ENCODE data around the gene TNC.
A peak's percentile ranks its signal among the peaks of the same experiment; 100 is the strongest.

TNC gene

GRCh38 chr9:115057559-115057958 lies 60.4 kb downstream of the TNC start:
- Histone ChIP-seq H3K27ac (no peak overlapping the region), H3K36me3 (no peaks in the 10 kb centered on the region), H3K4me1 (peaks cover 0 to 16% (median 0%) of the 10 kb centered on the region in 10 experiments; a peak in 1 of 20 replicates), H3K9me3 (replicated peaks in 1 of 11) (no peaks in the 10 kb centered on the region), H3K4me2 (no peak overlapping the region), H3K9ac (no peak overlapping the region), H3K4me3 (no peak overlapping the region), H3K27me3 (peaks cover 0 to 24% (median 0%) of the 10 kb centered on the region in 11 experiments; a peak in 3 of 22 replicates), H4K20me1 (no peaks in the 10 kb centered on the region)
- no peak for TF ChIP-seq Cebpa-rat (IDR thresholded peaks at IDR 0.05)

GRCh38 chr9:115050002-115050490 lies 67.9 kb downstream of the TNC start:
- Histone ChIP-seq H3K4me1 (peaks cover 0 to 10% (median 0%) of the 10 kb centered on the region in 10 experiments; a peak in 5 of 20 replicates), H3K4me2 (peak overlapping the region in 3 of 11 experiments; percentile 16 to 54 (median 27); a peak in 5 of 22 replicates), H3K36me3 (no peaks in the 10 kb centered on the region)

DNA sequence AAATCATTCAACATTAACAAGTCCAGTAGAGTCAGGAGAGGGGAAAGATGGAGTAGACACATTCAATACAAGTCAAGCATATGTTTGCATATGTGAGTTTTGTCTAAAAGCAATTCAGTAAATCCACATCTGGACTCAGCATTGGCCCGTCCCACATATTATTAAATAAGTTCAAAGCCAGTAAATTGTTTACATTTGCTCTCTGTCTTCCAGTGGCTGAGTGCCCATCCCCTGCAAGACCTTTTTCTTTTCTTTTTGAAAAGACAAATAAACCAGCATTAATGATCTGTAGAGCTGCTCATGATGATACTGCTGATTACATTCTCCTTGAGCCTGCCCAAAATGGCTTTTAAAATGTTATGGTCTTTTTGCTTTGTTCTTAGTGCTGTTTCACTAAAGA lies 71.1 kb downstream of the TNC start:
- no peak overlapping the region for H3K4me2 ChIP-seq
- peaks cover 0 to 84% (median 50%) of the 10 kb centered on the region in 11 experiments; a peak in 15 of 22 replicates for H3K27me3 ChIP-seq
- H4K20me1 ChIP-seq = peaks cover 0 to 22% (median 0%) of the 10 kb centered on the region in 11 experiments; a peak in 10 of 22 replicates
- H3K9me3 ChIP-seq (replicated peaks in 1 of 11) = peaks cover 0 to 6% (median 0%) of the 10 kb centered on the region in 11 experiments; a peak in 1 of 22 replicates
- H3K27ac ChIP-seq = no peak overlapping the region
- peaks cover 16 to 37% (median 20%) of the 10 kb centered on the region in 10 experiments for H3K4me1 ChIP-seq
- no peaks in the 10 kb centered on the region for H3K36me3 ChIP-seq
- no peak overlapping the region for H3K9ac ChIP-seq
- no peak overlapping the region for H3K4me3 ChIP-seq
- TF ChIP-seq Cebpa-rat (IDR thresholded peaks at IDR 0.05) = no peak

More at GRCh38 chr9:115050002-115050490, 67.9 kb downstream of the TNC start:
- TF ChIP-seq Cebpa-rat (IDR thresholded peaks at IDR 0.05) = no peak
- peaks cover 0 to 6% (median 0%) of the 10 kb centered on the region in 11 experiments; a peak in 1 of 22 replicates for H3K9me3 ChIP-seq (replicated peaks in 1 of 11)
- H3K27ac ChIP-seq = no peak overlapping the region
- no peak overlapping the region for H3K9ac ChIP-seq
- peaks cover 0 to 77% (median 30%) of the 10 kb centered on the region in 11 experiments; a peak in 15 of 22 replicates for H3K27me3 ChIP-seq
- no peak overlapping the region for H3K4me3 ChIP-seq
- H4K20me1 ChIP-seq = no peaks in the 10 kb centered on the region; a peak in 1 of 22 replicates

GRCh38 chr9:115046199-115046598 lies 71.8 kb downstream of the TNC start:
- Histone ChIP-seq H3K4me2 (no peak overlapping the region), H4K20me1 (peaks cover 0 to 22% (median 0%) of the 10 kb centered on the region in 11 experiments; a peak in 10 of 22 replicates), H3K9ac (no peak overlapping the region), H3K27me3 (peaks cover 0 to 88% (median 55%) of the 10 kb centered on the region in 11 experiments; a peak in 15 of 22 replicates), H3K36me3 (no peaks in the 10 kb centered on the region), H3K9me3 (replicated peaks in 1 of 11) (peaks cover 0 to 6% (median 0%) of the 10 kb centered on the region in 11 experiments; a peak in 1 of 22 replicates), H3K4me3 (no peak overlapping the region), H3K4me1 (peaks cover 16 to 43% (median 21%) of the 10 kb centered on the region in 10 experiments), H3K27ac (no peak overlapping the region)
- TF ChIP-seq Cebpa-rat (IDR thresholded peaks at IDR 0.05) = no peak

- Histone ChIP-seq H3K36me3 (no peaks in the 10 kb centered on the region), H3K9me3 (replicated peaks in 1 of 11) (peaks cover 0 to 6% (median 0%) of the 10 kb centered on the region in 11 experiments; a peak in 1 of 22 replicates), H3K4me3 (no peak overlapping the region), H3K4me2 (peak overlapping the region; percentile 26 to 91 (median 54); a peak in 21 of 22 replicates), H3K4me1 (peaks cover 16 to 59% (median 21%) of the 10 kb centered on the region in 10 experiments), H3K27me3 (peaks cover 0 to 92% (median 68%) of the 10 kb centered on the region in 11 experiments; a peak in 16 of 22 replicates), H3K9ac (no peak overlapping the region), H3K27ac (peak overlapping the region in 1 of 11 experiments; percentile 1; a peak in 1 of 22 replicates), H4K20me1 (peaks cover 0 to 22% (median 0%) of the 10 kb centered on the region in 11 experiments; a peak in 10 of 22 replicates)
- no peak for TF ChIP-seq Cebpa-rat (IDR thresholded peaks at IDR 0.05)
These were observed 74.3 kb downstream of the TNC start for GRCh38 chr9:115043632-115044031.

DNA sequence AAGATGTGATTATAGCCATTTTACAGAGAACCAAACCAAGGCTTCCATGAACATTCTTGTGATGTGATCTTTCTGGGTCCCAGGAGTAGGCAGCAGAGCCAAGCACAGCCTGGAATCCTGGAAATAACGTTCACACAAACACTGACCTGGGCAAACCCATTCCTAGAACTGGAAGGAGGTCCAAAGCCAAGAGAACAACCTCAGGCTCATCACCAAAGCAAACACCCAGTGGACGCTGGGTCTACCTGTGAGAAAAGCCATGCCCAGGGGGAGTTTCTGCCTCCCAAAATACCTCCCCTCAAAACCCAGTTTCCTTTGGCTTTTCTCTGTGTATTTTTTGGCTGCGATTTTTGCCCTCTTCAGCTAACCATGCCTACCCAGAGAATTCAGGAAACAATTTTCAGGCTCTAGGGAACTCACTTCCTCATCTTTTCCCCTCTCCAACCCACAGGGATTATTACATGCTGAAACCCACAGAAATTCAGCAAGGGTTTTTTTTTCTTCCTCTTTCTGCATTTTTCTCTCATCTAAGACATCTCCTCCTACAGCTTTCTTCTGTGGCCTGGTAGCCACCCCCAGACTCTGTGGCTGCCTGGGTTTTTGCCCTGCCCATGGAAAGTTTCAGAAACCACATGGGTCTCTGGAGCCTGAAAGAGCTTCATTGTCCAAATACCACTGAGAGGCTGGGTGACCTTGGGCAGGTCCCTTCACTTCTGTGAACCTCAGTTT lies 75.0 kb downstream of the TNC start:
- peaks cover 16 to 60% (median 21%) of the 10 kb centered on the region in 10 experiments for H3K4me1 ChIP-seq
- peaks cover 0 to 22% (median 0%) of the 10 kb centered on the region in 11 experiments; a peak in 10 of 22 replicates for H4K20me1 ChIP-seq
- peak overlapping the region; percentile 53 to 94 (median 70) for H3K4me2 ChIP-seq
- no peaks in the 10 kb centered on the region for H3K36me3 ChIP-seq
- H3K27me3 ChIP-seq = peaks cover 0 to 92% (median 70%) of the 10 kb centered on the region in 11 experiments; a peak in 16 of 22 replicates
- H3K4me3 ChIP-seq = no peak overlapping the region
- H3K9me3 ChIP-seq (replicated peaks in 1 of 11) = peaks cover 0 to 2% (median 0%) of the 10 kb centered on the region in 11 experiments; a peak in 1 of 22 replicates
- TF ChIP-seq Cebpa-rat (IDR thresholded peaks at IDR 0.05) = no peak
- H3K9ac ChIP-seq = no peak overlapping the region
- H3K27ac ChIP-seq = peak overlapping the region in 1 of 11 experiments; percentile 9; a peak in 1 of 22 replicates

GRCh38 chr9:115039516-115040120 lies 78.3 kb downstream of the TNC start:
- no peak overlapping the region for H3K4me3 ChIP-seq
- peaks cover 0 to 79% (median 42%) of the 10 kb centered on the region in 11 experiments; a peak in 14 of 22 replicates for H3K27me3 ChIP-seq
- H3K4me1 ChIP-seq = peaks cover 16 to 84% (median 23%) of the 10 kb centered on the region in 10 experiments
- H3K36me3 ChIP-seq = no peaks in the 10 kb centered on the region
- peak overlapping the region in 3 of 11 experiments; percentile 10 to 94 (median 48); a peak in 4 of 22 replicates for H3K4me2 ChIP-seq
- H3K9me3 ChIP-seq (replicated peaks in 1 of 11) = no peaks in the 10 kb centered on the region
- peaks cover 0 to 19% (median 0%) of the 10 kb centered on the region in 11 experiments; a peak in 10 of 22 replicates for H4K20me1 ChIP-seq
- no peak overlapping the region for H3K9ac ChIP-seq
- no peak overlapping the region for H3K27ac ChIP-seq
- no peak for TF ChIP-seq Cebpa-rat (IDR thresholded peaks at IDR 0.05)

DNA sequence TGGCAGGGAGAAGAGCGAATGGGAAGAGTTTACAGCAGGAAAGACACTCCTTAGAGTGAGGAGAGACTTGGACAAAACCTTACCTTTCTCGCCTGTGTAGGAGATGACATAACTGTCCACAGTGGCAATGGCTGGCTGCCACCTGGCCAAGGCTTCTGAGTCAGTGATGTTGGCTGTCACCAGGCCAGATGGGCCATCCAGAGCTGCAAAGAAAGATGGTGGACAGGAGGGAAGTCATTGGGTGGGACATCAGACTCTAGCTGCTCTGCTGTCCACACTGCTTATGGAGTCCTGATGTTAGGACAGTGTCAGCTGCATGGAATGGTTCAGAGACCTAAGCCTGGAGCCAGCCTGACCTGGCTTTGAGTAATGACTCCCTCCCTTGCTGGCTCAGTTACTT lies 79.8 kb downstream of the TNC start:
- H3K36me3 ChIP-seq = no peaks in the 10 kb centered on the region
- TF ChIP-seq Cebpa-rat (IDR thresholded peaks at IDR 0.05) = no peak
- peaks cover 0 to 8% (median 0%) of the 10 kb centered on the region in 11 experiments; a peak in 6 of 22 replicates for H4K20me1 ChIP-seq
- H3K4me1 ChIP-seq = peaks cover 9 to 81% (median 14%) of the 10 kb centered on the region in 10 experiments
- H3K9me3 ChIP-seq (replicated peaks in 1 of 11) = no peaks in the 10 kb centered on the region
- no peak overlapping the region for H3K4me3 ChIP-seq
- no peak overlapping the region for H3K9ac ChIP-seq
- H3K27ac ChIP-seq = no peak overlapping the region
- H3K27me3 ChIP-seq = peaks cover 0 to 77% (median 33%) of the 10 kb centered on the region in 11 experiments; a peak in 14 of 22 replicates
- no peak overlapping the region for H3K4me2 ChIP-seq
